Germinal center (tissue), 1 donor: ENCODE data around the gene GMPPB.
A peak's percentile ranks its signal among the peaks of the same experiment; 100 is the strongest.
"Not testable (repeated sequence)": the region's sequence is repeated elsewhere in the genome, so short reads cannot be mapped to it uniquely, and the experiment has no call there.

ENCODE experiments used
- DNase-seq: peaks from one replicate; pipeline ENCODE4 v3.0.0; 2012; ENCODE audit warnings: mixed read lengths, low spot score

The GMPPB gene

DNA sequence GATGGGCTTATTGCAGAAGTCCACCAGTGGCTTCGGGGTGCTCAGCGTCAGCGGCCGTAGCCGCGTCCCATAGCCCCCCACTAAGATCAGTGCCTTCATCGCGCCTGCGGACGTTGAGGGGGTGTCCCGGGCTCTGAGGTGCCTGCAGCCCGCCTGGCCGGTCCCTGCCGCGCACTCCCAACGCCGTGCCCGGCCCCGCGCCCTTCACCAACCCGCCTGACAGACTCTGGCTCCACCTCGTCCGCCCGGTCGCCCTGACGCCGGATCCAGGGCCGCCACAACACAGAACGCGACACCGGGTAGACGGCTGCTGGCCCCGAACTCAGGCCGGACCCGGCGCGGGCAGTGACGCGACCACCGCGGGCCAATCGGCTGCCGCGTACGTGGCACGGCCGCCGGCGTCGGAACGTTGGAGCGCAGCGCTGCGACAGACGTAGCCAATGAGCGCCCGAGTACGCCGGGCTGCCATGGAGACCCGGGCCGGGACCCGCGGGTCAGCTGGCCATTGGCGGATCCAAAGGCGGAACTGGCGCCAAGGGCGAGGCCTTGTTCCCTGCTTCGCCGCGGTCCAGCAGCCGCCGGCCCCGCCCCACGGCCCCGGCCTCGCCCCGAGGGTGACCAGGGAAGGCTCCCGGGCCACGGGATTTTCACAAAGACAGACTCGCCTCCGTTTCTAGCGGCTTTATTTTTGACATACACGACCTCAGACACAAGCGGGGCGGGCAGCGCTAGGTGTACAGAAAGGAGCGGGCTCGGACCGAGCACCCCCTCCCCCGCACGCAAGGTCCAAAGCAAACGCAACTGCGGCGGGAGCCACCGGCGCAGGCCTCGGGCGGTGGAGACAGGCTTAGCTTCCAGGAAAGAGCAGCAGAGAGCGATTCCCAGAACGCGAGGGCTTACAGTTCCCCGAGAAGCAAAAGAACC is at the start of gene GMPPB:
GMPPB (minus strand) TSS at position 324 of the 924 bp plus-strand sequence; CDS start at position 99, 225 bp downstream.
- peak; percentile 98 for DNase-seq

DNA sequence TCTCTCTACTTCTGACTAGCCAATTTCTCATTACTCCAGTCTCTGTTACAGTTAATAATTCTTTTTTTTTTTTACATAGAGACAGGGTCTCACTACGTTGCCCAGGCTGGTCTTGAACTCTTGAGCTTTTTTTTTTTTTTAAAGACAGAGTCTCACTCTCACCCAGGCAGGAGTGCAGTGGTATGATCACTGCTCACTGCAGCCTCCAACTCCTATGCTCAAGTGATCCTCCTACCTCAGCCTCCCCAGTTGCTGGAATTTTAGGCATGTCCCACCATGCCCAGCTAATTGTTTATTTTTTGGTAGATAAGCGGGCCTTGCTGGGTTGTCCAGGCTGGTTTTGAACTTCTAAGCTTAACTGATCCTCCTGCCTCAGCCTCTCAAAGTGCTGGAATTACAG is 49.0 kb upstream of the GMPPB start:
- no peak for DNase-seq

DNA sequence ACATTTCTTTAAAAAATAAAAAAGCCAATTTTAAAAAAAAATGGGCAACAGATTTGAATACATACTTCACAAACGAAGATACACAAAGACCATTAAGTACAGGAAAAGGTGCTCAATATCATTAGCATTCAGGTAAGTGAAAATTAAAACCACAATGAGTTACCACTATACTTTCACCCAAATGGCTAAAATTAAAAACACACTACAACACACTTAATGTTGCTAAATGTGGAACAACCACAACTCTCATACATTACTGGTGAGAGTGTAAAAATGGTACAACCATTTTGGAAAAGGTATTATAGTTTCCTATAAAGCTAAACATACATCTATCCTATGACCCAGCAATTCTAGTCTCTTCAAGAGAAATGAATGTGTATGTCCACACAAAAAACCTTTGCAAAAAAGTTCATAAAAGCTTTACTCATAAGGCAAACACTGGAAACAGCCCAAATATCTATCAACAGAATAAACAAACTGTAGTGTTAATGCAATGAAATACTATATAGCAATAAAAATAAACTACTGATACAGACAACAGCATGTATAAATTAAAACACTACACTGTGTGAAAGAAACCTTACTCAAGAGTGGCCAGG is 47.7 kb upstream of the GMPPB start:
- no peak for DNase-seq

DNA sequence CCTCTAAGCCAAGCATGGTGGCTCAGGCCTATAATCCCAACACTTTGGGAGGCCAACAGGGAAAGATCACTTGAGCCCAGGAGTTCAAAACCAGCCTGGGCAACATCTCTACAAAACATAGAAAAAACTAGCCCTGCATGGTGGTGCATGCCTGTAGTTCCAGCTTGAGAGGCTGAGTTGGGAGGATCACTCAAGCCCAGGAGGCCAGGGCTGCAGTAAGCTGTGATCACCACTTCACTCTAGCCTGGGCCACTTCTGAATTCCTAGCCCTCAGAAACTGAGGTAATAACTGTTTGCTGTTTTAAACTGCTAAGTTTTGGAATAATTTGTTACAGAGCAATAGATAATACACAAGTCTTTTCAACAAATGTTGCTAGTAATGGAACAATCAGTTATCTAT is 46.2 kb upstream of the GMPPB start:
- DNase-seq, result no peak

DNA sequence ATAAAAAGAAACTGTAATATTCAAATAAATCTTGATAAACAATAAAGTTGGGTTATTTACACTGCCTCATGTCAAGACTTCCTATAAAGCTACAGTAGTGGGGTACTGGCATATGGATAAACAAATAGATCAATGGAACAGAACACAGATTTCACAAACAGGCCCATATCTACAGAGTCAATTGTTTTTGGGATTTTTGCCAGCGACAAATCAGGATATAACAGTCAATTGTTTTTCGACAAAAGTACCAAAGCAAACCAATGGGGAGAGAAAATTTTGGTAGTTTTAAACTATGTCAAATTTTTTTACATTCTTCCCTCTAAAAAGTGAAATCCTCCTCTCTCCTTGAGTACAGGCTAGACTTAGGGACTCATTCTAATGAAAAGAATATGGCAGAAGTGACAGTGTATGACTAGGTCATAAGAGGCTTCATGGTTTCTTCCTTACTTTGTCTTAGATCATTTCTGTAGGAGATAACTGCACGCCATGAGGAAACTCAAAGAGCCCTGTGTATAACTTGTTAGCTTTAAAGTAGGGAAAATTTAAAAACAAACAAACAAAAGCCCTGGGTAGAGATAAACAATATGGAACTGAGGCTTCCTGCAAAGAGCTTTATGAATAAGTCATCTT is 45.6 kb upstream of the GMPPB start:
- DNase-seq, result no peak

DNA sequence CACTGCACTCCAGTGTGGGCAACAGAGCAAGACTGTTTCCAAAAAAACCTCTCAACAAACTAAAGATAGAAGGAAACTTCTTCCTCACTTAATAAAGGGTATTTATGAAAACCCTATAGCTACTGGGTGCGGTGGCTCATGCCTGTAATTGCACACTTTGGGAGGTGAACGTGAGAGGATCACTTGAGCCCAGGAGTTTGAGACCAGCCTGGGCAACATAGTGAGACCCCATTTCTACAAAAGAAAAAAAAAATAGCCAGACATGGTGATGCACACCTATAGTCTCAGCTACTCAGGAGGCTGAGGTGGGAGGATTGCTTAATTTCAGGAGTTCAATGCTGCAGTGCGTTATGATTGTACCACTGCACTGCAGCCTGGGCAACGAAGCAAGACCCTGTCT is 40.2 kb upstream of the GMPPB start:
- no peak for DNase-seq

DNA sequence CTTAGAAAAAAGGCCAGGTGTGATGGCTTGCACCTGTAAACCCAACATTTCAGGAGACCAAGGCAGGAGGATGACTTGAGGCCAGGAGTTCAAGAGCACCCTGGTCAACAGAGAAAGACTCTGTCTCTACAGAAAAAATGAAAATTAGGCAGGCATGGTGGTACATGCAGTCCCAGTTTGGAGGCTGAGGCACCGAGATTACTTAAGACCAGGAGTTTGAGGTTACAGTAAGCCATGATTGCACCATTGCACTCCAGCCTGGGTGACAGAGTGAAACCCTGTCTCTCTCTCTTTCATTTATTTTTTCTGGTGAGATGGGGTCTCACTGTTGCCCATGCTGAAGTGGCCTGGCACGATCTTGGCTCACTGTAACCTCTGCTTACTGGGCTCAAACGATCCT is 37.9 kb upstream of the GMPPB start:
- no peak for DNase-seq

DNA sequence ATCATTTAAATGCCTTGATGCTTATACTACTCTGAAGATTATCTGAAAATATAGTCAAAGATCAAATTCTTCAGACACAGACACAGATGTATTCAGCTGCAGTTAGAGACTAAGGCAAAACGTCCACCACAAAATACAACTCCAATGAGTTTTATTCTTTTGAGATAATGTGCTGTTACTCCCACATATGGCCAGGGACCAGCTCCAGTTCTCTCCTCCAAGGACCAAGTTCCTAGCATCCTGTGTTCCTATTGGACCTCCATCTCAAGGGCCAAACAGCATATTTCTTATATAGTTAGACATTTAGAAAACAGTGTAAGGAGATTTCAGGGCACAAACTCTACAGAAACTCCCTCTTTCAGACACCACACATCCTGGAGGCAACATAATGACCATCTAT is 35.5 kb upstream of the GMPPB start:
- no peak for DNase-seq

DNA sequence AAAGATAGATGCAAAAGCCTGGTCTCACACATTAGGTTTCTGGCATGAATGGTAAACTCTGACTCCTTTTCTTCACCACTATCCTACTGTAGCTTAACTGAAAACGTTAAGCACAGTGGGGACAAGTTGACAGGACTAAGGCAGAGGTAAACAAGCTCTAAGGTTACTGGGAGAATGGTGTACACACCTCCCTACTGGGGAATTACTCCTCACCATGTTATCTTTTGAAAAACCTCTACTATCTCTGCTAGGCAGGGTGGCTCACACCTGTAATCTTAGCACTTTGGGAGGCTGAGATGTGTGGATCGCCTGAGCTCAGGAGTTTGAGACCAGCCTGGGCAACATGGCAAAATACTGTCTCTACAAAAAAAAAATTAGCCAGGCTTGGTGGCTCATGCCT is 33.4 kb upstream of the GMPPB start:
- DNase-seq, result no peak

DNA sequence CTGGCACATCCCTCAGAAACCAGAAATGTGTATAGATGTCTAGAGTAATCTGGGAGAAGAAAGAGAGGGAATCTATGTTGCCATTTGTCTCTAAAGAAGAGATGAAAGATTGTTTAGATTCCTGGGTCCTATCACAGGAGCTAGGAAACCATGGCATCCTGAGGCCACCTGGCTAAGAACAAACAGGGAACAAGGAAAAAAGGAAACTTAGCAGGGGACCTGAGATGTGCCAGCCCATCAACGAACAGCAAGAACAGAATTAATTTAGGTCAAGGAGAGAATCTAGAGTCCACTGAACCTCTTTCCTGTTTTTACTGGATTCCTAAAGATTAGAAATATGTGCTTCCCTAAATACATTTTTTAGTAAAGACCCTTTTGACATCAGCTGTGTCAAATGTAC is 32.3 kb upstream of the GMPPB start:
- no peak for DNase-seq

DNA sequence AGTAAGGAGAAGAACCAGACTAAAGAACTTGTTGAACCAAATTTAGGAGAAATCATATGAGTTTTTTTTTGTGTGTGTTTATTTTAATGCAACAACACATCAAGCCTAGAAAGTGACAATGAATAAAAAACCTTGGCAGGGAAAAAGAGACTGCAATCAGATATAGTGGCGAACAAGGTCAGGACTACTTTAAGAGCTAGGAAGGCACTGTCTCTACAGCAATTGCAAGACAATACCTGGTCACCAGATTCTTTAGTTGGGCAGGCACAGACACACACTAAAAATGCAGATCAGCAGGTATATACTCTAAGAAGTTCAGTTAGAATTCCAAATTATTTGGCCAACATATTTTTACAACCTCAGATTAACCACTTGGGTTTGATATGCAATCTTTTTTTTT is 30.8 kb upstream of the GMPPB start:
- DNase-seq, result no peak

DNA sequence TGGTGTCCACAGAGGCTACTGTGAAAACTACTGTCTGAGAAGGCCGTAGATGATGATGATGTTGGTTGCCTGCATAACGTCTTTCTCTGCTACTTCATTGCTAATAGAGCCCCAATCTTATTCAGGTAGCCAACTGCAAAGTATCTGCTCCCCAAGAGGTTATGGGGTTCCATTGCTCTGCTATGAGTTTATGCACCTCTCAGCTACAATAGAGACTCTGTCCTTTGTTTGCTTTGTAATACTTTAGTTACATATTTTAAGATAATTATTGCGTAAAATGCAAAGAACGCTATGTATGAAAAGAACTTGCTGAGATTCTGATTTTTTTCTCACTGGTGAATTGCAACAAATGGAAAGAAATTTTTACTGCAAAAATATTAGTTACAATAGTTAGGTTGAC is 27.8 kb upstream of the GMPPB start:
- no peak for DNase-seq

DNA sequence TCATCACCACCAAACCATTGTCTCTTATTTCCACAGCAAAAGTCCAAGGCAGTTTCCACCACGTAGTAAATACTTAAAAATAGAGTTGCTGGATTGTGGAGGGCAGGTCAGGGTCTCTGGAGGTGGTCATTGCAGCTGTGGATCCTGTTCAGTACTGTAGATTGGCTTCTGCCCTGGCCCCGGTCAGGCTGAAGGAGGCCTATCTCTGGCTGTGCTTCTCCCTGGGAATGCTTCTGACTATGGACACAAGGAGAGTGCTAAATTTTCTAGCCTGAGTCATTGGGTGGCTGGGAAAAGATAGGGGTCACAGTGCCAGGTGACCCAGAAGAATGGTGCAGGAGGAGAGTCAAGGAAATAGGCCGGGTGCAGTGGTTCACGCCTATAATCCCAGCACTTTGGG is 26.3 kb upstream of the GMPPB start:
- DNase-seq, result no peak

DNA sequence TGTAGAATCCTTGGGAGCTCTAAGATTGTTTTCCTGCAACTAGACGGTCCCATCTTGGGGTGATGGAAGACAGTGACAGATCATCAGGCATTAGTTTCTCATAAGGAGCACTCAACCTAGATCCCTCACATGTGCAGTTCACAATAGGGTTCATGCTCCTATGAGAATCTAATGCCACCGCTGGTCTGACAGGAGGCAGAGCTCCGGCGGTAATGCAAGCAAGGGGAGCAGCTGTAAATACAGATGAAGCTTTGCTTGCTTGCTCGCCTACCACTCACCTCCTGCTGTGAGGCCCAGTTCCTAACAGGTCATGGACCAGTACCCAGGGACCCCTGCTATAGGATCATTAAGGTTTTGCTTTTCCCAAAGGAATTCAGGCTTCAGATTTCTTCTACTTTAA is 25.1 kb upstream of the GMPPB start:
- DNase-seq, result not testable (repeated sequence)

DNA sequence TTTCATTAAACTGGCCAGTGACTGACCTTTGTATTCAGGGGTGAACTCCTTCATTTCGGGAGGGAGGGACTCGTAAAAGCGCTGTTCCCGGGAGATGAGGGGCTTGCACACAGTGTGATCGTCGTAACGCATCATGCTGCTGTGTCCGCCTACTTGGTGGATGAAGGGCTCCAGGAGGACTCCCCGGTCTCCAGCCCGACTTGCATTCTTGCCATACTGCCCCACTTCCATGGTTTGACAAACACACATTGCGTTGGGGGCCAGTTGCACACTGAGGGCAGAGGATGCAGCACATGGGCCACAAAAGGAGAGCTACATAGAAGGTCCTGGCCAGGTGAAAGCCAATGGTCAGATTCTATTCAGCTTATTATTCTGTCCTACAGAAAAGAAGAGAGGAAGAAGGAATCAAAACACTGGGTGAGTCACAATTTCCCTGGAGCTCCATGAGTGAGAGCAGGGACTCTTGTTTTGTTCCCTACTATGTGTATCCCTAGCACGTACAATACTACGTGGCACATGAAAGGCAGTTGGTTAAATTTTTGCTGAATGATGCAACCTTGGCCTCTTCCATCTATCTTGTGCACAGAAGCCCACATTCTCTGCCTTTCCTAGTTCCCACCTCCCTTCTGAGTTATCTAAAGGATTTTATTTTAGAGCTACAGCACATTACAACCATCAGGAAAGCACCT is 24.2 kb upstream of the GMPPB start:
- no peak for DNase-seq

DNA sequence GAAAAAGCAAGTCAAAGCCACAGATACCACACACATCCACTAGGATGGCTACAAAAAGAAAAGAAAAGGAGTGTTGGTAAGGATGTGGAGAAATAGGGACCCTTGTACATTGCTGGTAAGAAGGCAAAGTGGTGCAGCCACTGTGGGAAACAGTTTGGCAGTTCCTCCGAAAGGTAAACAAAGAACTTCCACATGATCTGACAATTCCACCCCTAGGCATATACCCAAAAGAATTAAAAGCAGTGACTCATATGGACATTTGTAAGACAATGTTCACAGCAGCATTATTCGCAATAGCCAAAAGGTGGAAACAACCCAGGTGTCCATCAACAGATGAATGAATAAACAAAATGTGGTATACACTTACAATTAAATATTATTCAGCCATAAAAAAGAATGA is 22.2 kb upstream of the GMPPB start:
- DNase-seq, result no peak

DNA sequence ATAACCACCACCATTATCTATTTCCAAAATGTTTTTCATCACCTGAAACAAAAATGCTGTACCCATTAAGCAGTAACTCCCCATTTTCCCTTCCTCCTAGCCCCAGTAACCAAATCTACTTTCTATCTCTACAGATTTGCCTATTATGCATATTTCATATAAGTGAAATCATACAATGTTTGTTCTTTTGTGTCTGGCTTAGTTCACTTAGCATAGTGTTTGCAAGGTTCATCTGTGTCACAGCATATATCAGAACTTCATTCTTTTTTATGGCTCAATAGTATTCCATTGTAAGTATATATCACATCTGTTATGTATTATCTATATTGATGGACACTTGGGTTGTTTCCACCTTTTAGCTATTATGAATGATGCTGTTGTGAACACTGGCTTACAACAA is 16.7 kb upstream of the GMPPB start:
- DNase-seq, result no peak

DNA sequence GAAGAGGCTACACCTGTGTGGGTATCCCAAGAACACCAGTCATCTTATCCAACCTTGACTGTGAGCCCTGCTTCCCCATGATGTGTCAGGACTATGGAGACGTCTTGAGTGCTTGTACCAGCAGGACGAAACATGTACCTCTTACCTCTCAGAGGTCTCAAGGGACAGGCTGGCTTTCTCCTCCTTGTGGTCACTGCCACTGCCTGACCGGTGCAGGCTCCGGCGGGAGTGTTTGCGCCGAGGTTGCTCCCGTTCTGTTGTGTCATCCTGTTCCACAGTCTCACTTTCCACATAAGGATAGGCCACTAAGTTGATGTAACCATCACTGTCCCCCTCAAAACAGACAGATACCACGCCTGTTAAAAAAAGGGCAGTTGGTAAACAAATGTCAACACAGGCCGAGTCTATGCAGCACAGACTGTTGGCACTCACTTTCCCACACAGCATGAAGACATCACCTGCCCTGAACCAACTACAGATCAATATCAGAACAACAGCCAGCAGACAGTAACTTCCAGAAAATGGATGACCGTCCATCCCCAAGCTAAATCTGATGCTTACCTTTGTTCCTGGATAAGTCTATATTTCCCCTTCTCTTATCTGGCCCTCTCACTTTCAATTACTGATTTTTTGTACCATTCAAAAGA is 14.4 kb upstream of the GMPPB start:
- DNase-seq, result no peak

DNA sequence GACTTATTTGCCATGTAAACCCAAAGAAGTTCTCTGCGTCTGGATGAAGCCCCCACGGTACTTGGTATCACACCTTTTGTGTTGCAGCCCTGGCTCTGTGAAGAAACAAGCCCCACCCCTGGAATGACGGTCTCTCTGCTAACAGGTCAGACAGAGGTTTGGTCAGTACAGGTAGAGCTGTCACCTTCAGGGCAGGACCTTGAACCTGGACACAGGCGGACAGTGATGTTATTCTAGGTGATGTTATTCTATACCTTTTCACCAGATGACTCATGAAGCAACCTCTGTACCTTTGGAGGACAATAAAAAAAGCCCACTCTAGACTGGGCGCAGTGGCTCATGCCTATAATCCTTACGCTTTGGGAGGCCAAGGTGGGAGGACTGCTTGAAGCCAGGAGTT is 11.0 kb upstream of the GMPPB start:
- DNase-seq, result no peak

DNA sequence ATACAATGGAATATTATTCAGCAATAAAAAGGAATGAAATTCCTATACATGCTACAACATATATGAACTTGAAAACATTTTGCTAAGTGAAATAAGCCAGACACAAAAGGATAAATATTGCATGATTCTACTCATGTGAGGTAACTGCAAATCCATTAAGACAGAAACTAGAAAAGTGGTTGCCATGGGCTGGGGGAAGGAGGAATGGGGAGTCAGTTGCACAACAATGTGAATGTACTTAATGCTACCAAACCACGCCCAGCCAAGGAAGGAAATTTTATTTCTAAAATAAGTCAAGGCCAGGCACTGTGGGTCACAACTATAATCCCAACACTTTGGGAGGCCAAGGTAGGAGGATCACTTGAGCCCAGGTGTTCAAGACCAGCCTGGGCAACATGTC is 9.8 kb upstream of the GMPPB start:
- no peak for DNase-seq

DNA sequence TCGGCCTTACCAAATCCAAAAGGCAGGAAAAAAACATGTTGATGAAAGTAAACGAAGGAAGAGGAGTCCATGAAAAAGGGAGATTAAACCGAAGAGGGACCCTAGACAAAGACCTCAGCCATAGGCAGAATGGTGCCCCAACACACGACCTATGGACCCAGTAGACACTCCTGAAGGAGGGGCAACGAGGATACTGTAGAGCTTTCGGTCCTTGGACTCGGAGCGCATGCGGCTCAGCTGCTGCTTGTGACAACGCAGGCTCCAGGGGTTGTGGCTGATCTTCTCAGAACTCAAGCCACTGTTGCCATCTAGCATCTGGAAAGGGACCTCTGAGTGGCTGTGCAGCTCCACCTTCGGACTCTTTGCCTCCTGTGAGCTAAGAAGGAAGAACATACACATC is 8.8 kb upstream of the GMPPB start:
- no peak for DNase-seq

DNA sequence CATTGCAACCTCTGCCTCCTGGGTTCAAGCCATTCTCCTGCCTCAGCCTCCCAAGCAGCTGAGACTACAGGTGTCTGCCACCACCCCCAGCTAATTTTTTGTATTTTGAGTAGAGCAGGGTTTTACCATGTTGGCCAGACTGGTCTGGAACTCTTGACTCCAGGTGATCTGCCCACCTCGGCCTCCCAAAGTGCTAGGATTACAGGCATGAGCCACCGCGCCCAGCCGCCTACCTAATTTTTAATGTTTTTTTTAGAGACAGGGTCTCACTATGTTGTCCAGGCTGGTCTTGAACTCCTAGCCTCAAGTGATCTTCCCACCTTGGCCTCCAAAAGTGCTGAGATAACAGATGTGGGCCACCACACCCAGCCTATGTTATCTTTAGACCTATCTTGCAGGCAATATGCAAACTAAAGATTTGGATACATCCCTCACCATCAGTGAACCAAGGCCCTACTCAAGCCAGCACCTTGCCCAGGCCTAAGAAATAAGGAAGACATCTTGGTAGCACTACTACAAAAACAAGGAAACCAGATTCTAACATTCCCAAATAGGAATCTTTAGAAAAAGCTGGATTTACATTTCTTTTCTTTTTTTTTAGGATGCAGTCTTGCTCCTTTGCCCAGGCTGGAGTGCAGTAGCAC is 6.3 kb upstream of the GMPPB start:
- no peak for DNase-seq
